Peyer's patch (tissue), 4 donors: ENCODE data around the gene FLNA.

Source experiments
- POLR2A ChIP-seq, 2 donors: fragments of 450-650 bp; IDR thresholded peaks; one replicate each; pipeline ENCODE4 v1.5.1; 2017; ENCODE audit warnings: antibody characterized with exemption in 2 of 2, mild to moderate bottlenecking in 2 of 2, moderate library complexity in 2 of 2
- TF ChIP-seq, protein P1 (sequence below), 6 experiments: fragments of 450-650 bp in 4 of 6; fragments of 200-600 bp in 2 of 6; sonication (generic) in 1 of 6; IDR thresholded peaks; one replicate each; pipeline ENCODE4 v1.5.1; 2017 to 2019; ENCODE audit warnings: antibody characterized with exemption in 6 of 6, mild to moderate bottlenecking in 3 of 6, moderate library complexity in 1 of 6

DNA sequence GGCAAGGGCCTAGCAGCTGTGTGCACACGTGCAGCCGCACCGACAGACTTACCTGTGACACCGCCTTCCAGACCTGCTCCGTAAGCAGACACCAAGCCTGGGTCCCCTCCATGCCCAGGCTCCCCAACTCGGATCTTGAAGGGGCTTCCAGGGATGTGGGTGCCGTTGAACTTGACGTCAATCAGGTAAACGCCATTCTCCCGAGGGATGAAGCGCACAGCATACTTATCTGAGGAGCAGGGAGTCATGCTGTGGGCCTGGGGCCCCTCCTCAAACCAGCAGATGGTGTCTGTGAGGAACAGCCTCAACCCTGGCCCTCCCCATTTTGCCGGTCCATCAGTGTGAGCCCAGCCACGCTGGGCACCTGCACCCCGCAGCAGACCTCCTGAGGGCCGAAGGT, 24.5 kb downstream of the FLNA start:
- TF ChIP-seq, protein P1, sequence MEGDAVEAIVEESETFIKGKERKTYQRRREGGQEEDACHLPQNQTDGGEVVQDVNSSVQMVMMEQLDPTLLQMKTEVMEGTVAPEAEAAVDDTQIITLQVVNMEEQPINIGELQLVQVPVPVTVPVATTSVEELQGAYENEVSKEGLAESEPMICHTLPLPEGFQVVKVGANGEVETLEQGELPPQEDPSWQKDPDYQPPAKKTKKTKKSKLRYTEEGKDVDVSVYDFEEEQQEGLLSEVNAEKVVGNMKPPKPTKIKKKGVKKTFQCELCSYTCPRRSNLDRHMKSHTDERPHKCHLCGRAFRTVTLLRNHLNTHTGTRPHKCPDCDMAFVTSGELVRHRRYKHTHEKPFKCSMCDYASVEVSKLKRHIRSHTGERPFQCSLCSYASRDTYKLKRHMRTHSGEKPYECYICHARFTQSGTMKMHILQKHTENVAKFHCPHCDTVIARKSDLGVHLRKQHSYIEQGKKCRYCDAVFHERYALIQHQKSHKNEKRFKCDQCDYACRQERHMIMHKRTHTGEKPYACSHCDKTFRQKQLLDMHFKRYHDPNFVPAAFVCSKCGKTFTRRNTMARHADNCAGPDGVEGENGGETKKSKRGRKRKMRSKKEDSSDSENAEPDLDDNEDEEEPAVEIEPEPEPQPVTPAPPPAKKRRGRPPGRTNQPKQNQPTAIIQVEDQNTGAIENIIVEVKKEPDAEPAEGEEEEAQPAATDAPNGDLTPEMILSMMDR (IDR thresholded peaks at IDR 0.05), result no peak
- no peak for TF ChIP-seq POLR2A (IDR thresholded peaks at IDR 0.05)
